OCI-LY3 (cell line): ENCODE results near the gene MRGPRX3.

ENCODE experiments used
- H2AFZ ChIP-seq: fragments of 200-600, 300-600 bp; shearing (Covaris generic); 2 replicates; pipeline ENCODE4 v1.6.0; 2014; ENCODE audit warnings: antibody characterized with exemption, low read depth, low read length
- H3K27ac ChIP-seq: fragments of 200-600, 300-600 bp; sonication (generic); 2 replicates; pipeline ENCODE4 v1.5.1; 2014; ENCODE audit warnings: mild to moderate bottlenecking, low read length, moderate library complexity, mixed read lengths
- H3K27me3 ChIP-seq: fragments of 200-600, 300-600 bp; sonication (generic); 2 replicates; pipeline ENCODE4 v1.6.1; 2014; ENCODE audit warnings: low read depth, low read length, mixed read lengths
- H3K36me3 ChIP-seq: fragments of 200-600, 300-600 bp; sonication (generic); replicated peaks from 2 replicates; pipeline ENCODE3; 2014; ENCODE audit warnings: low read depth, low read length, mixed read lengths
- H3K4me1 ChIP-seq: fragments of 300-600, 200-600 bp; sonication (generic); 2 replicates; pipeline ENCODE4 v1.6.1; 2014; ENCODE audit warnings: low read length, mixed read lengths
- H3K4me2 ChIP-seq: fragments of 200-600, 300-600 bp; sonication (generic); 2 replicates; pipeline ENCODE4 v1.6.1; 2014; ENCODE audit warnings: low read length, mixed read lengths
- H3K4me3 ChIP-seq: fragments of 300-600, 200-600 bp; sonication (generic); 2 replicates; pipeline ENCODE4 v1.5.1; 2014; ENCODE audit warnings: antibody characterized with exemption, mild to moderate bottlenecking, low read length, moderate library complexity
- H3K79me2 ChIP-seq: fragments of 300-600, 200-600 bp; shearing (Covaris generic); 2 replicates; pipeline ENCODE4 v1.6.1; 2014; ENCODE audit warnings: mild to moderate bottlenecking, low read length, mixed read lengths
- H3K9ac ChIP-seq: fragments of 300-600, 200-600 bp; shearing (Covaris generic); 2 replicates; pipeline ENCODE4 v1.6.0; 2014; ENCODE audit warnings: mild to moderate bottlenecking, low read length, moderate library complexity
- H3K9me3 ChIP-seq: fragments of 200-600, 300-600 bp; shearing (Covaris generic); 2 replicates; pipeline ENCODE4 v1.6.1; 2014; ENCODE audit warnings: low read length, mixed read lengths; ENCODE audit not compliant: insufficient read depth
- H4K20me1 ChIP-seq: fragments of 200-600, 300-600 bp; sonication (generic); 2 replicates; pipeline ENCODE4 v1.6.1; 2016; ENCODE audit warnings: low read length, mixed read lengths; ENCODE audit not compliant: insufficient read depth
- EZH2phosphoT487 ChIP-seq: fragments of 200-600 bp; shearing (Covaris generic); IDR thresholded peaks from 2 replicates; pipeline ENCODE4 v1.6.1; 2018; ENCODE audit warnings: antibody characterized with exemption, mixed run types, low read depth
- TF ChIP-seq, protein P1 (sequence below): fragments of 200-600, 300-600 bp; sonication (generic); IDR thresholded peaks from 2 replicates; pipeline ENCODE4 v1.5.1; 2014; ENCODE audit warnings: antibody characterized with exemption, low read length, low read depth

The MRGPRX3 gene

DNA sequence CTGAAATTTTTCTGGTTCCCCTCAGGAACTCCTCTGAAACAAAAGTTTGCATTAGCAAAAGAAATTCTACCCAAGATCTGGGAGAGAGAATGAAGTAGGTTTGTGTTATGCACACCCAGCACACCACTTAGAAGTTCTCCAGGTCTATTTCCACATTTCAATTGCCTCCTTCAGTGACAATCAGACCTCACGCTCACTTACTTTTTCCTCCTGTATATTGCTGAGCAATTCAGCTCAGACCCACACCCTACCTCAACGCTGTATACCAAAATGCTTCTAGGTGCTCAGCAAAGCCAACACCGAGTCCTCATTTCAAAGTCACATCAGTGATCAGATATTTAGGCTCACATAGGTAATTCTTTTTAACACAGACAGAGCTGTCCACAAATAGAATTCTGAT is 19.2 kb downstream of the MRGPRX3 start:
- TF ChIP-seq EZH2phosphoT487, result no peak
- TF ChIP-seq, protein P1, sequence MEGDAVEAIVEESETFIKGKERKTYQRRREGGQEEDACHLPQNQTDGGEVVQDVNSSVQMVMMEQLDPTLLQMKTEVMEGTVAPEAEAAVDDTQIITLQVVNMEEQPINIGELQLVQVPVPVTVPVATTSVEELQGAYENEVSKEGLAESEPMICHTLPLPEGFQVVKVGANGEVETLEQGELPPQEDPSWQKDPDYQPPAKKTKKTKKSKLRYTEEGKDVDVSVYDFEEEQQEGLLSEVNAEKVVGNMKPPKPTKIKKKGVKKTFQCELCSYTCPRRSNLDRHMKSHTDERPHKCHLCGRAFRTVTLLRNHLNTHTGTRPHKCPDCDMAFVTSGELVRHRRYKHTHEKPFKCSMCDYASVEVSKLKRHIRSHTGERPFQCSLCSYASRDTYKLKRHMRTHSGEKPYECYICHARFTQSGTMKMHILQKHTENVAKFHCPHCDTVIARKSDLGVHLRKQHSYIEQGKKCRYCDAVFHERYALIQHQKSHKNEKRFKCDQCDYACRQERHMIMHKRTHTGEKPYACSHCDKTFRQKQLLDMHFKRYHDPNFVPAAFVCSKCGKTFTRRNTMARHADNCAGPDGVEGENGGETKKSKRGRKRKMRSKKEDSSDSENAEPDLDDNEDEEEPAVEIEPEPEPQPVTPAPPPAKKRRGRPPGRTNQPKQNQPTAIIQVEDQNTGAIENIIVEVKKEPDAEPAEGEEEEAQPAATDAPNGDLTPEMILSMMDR, result no peak
- H3K9me3 ChIP-seq, result no peaks in the 10 kb centered on the region
- H3K27ac ChIP-seq, result no peak overlapping the region
- no peaks in the 10 kb centered on the region for H3K36me3 ChIP-seq
- no peak overlapping the region for H3K4me2 ChIP-seq
- no peaks in the 10 kb centered on the region for H3K79me2 ChIP-seq
- peaks cover 40% of the 10 kb centered on the region for H3K27me3 ChIP-seq
- no peak overlapping the region for H3K9ac ChIP-seq
- no peaks in the 10 kb centered on the region for H3K4me1 ChIP-seq
- no peak overlapping the region for H3K4me3 ChIP-seq
- H4K20me1 ChIP-seq, result no peaks in the 10 kb centered on the region
- no peak overlapping the region for H2AFZ ChIP-seq

DNA sequence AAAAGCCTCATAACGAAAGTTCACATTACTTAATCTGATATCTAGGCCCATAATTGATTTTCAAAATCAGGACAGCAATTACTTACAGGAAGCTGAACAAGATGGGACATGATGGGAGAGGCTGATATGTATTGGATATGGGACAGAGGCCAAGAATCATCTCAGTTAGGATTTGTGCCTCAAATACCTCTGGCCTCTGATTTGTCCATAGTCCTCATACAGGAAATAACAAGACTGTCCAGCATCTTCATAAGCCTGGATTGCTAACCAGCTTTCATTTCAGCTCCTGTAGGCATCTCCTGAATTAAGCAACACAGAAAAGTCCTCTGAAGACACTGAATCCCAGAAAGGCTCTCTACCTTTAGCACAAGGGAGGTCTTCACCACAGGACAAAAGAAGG is 36.0 kb downstream of the MRGPRX3 start:
- Histone ChIP-seq H3K79me2 (no peaks in the 10 kb centered on the region), H3K4me3 (no peak overlapping the region), H2AFZ (no peak overlapping the region), H3K9me3 (no peaks in the 10 kb centered on the region), H3K4me1 (peaks cover 11% of the 10 kb centered on the region), H3K27me3 (peaks cover 6% of the 10 kb centered on the region; the same call in 1 of the 2 replicates), H3K36me3 (no peaks in the 10 kb centered on the region), H4K20me1 (no peaks in the 10 kb centered on the region), H3K9ac (no peak overlapping the region), H3K27ac (no peak overlapping the region), H3K4me2 (no peak overlapping the region)
- TF ChIP-seq EZH2phosphoT487, result no peak
- TF ChIP-seq, protein P1, result no peak

DNA sequence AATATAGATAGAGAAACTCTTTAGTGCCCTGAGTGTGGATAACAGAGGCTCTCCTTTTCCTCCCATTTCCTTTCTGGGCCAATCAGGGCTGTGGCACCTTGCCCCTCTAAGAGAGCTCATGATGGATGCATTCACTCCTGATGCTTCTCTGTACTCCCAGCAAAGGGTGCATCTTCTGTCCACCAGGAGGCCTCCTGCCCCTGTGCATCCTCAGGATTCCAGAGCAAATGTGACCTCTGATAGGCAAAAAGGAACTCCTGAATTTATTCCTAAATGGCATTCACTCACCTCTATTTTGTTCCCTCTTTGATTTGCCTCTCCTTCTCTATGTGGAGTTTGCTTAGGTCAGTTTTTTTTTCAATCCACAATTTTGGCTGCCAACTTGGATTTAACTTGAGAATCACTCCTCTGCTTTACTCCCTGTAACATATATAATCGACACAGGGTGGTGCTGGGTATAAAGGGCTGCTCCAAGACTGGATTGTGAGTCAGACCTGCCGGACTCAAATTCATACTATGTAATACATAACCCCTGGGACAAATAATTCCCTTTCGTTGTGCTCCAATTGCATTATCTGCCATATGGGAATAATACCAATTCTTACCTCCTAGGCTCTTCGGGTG is 39.1 kb downstream of the MRGPRX3 start:
- no peaks in the 10 kb centered on the region for H4K20me1 ChIP-seq
- no peak overlapping the region for H3K4me2 ChIP-seq
- H3K9me3 ChIP-seq, result no peaks in the 10 kb centered on the region
- H3K36me3 ChIP-seq, result no peaks in the 10 kb centered on the region
- H3K79me2 ChIP-seq, result no peaks in the 10 kb centered on the region
- H3K27ac ChIP-seq, result no peak overlapping the region
- peaks cover 33% of the 10 kb centered on the region for H3K27me3 ChIP-seq
- H3K4me3 ChIP-seq, result no peak overlapping the region
- TF ChIP-seq, protein P1, result peak; percentile 65
- no peak for TF ChIP-seq EZH2phosphoT487
- peaks cover 10% of the 10 kb centered on the region for H3K4me1 ChIP-seq
- H2AFZ ChIP-seq, result no peak overlapping the region
- H3K9ac ChIP-seq, result no peak overlapping the region

DNA sequence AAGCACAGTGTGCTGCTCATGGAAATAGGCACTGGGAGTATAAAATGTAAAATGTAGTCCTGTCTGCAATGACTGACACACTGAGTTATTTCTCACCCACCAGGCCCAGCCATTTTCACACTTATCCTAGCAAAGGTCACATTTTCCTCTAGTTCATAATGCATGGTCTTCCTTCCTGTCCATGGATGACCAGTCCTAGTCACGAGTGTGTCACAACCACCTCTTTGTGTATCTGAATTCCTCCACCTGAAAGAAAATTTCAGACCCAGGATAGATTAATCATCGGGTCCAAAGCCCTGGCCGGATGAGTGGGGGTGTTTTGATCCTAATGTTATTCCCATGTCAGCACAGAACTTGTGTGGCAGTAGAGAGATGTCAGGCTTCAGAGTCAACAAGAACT is 40.3 kb downstream of the MRGPRX3 start, which contains the start of gene MRGPRX4:
TSS of gene MRGPRX4 (plus strand) at position 172 of the 400 bp plus-strand sequence. CDS start 420 bp downstream, outside the sequence.
- no peak for TF ChIP-seq EZH2phosphoT487
- TF ChIP-seq, protein P1, result no peak
- Histone ChIP-seq H3K9ac (no peak within 1 kb of the TSS; the same call in 1 of the 2 replicates), H3K36me3 (no peaks in the 10 kb centered on the region), H3K27ac (no peak within 1 kb of the TSS), H3K79me2 (no peaks in the 10 kb centered on the region), H3K27me3 (peaks cover 36% of the 10 kb centered on the region), H4K20me1 (no peaks in the 10 kb centered on the region), H3K4me2 (peak within 1 kb of the TSS; percentile 70), H3K4me3 (peak within 1 kb of the TSS; percentile 69), H2AFZ (peak within 1 kb of the TSS; percentile 52; the same call in 1 of the 2 replicates), H3K4me1 (peaks cover 10% of the 10 kb centered on the region), H3K9me3 (no peaks in the 10 kb centered on the region)
